Activated B cell treated with CpG ODN at 0.5 μM for 24 hours (primary cell): ENCODE data around the gene ARHGAP12. TPM values are rescaled to one million over a fixed set of nuclear protein-coding genes. Genes with fewer than 3 reads are reported as not detected.

Experiments used
- ATAC-seq: fragments of 200-7000 bp; cut with Tn5 transposase; one replicate; pipeline ENCODE4 v1.10.0; 2021; ENCODE audit warnings: low read depth, mild to moderate bottlenecking, moderate library complexity
- CTCF ChIA-PET: fragments of 350-600 bp; sonication (Branson Sonifier 250); formaldehyde crosslinking; loops from one replicate; lab custom pipeline; 2021; ENCODE audit warnings: antibody characterized with exemption; lab: Charles Lee
- POLR2A ChIA-PET: fragments of 350-600 bp; sonication (Branson Sonifier 250); formaldehyde crosslinking; loops from one replicate; lab custom pipeline; 2021; ENCODE audit warnings: antibody characterized with exemption; lab: Charles Lee
- DNase-seq: peaks from one replicate; pipeline ENCODE4 v3.0.0; 2022
- H3K27ac Mint-ChIP-seq: one replicate; pipeline ENCODE4 v1.8.0; 2020; ENCODE audit warnings: mixed read lengths
- H3K27me3 Mint-ChIP-seq: one replicate; pipeline ENCODE4 v1.8.0; 2021; ENCODE audit warnings: mixed read lengths
- H3K36me3 Mint-ChIP-seq: one replicate; pipeline ENCODE4 v1.8.0; 2021; ENCODE audit warnings: low read depth, mixed read lengths
- H3K4me1 Mint-ChIP-seq: one replicate; pipeline ENCODE4 v1.8.0; 2021; ENCODE audit warnings: mixed read lengths
- H3K4me3 Mint-ChIP-seq: one replicate; pipeline ENCODE4 v1.8.0; 2020; ENCODE audit warnings: mild to moderate bottlenecking, mixed read lengths
- H3K9me3 Mint-ChIP-seq: one replicate; pipeline ENCODE4 v1.8.0; 2020; ENCODE audit warnings: mixed read lengths
- CTCF ChIP-seq: fragments of 200-600 bp; IDR thresholded peaks from one replicate; pipeline ENCODE4 v1.8.0; 2022; ENCODE audit warnings: antibody characterized with exemption, mild to moderate bottlenecking
- intact Hi-C: fragments of 100-400 bp; cut with micrococcal nuclease; formaldehyde crosslinking; loops from one replicate; pipeline ENCODE4 v1.15.1; 2024
- total RNA-seq: library from RNA; stranded (reverse); gene quantifications from 2 replicates; pipeline ENCODE4 v1.2.3, GENCODE V29; 2022

Gene ARHGAP12
- total RNA-seq, 1 donor from 2014 or later, result 23.2 TPM

GRCh38 chr10:31936933-31937332 lies 8.3 kb upstream of the ARHGAP12 start:
- TF ChIP-seq CTCF, result no peak
- Mint-ChIP-seq H3K9me3 (no peaks in the 10 kb centered on the region), H3K4me1 (peaks cover 4% of the 10 kb centered on the region), H3K4me3 (no peak overlapping the region), H3K27ac (no peak overlapping the region), H3K27me3 (no peaks in the 10 kb centered on the region), H3K36me3 (no peaks in the 10 kb centered on the region)
- ChIA-PET POLR2A (no interaction called here), CTCF (interaction anchor here (0.6 to 0.9 kb wide), 2 partner anchors 16 to 61 kb away, joined by 3 to 4 read pairs; no protein-coding TSS in a partner anchor)
- intact Hi-C loops, result no loop called here
- no peak for ATAC-seq
- DNase-seq, result no peak

- no peak for DNase-seq
Observed at GRCh38 chr10:31936086-31936485, 7.5 kb upstream of the ARHGAP12 start.

GRCh38 chr10:31935678-31936077 lies 7.0 kb upstream of the ARHGAP12 start:
- POLR2A ChIA-PET, result no interaction called here
- DNase-seq (no peak), ATAC-seq (no peak)
- no peak overlapping the region for H3K4me3 Mint-ChIP-seq
- no peak for TF ChIP-seq CTCF
- CTCF ChIA-PET, result no interaction called here
- intact Hi-C loops, result no loop called here
- no peaks in the 10 kb centered on the region for H3K36me3 Mint-ChIP-seq
- H3K9me3 Mint-ChIP-seq, result no peaks in the 10 kb centered on the region
- H3K27ac Mint-ChIP-seq, result no peak overlapping the region
- H3K27me3 Mint-ChIP-seq, result no peaks in the 10 kb centered on the region
- H3K4me1 Mint-ChIP-seq, result peaks cover 4% of the 10 kb centered on the region

More at GRCh38 chr10:31936086-31936485, 7.5 kb upstream of the ARHGAP12 start:
- Mint-ChIP-seq H3K27ac (no peak overlapping the region), H3K4me3 (no peak overlapping the region), H3K36me3 (no peaks in the 10 kb centered on the region), H3K27me3 (no peaks in the 10 kb centered on the region), H3K9me3 (no peaks in the 10 kb centered on the region), H3K4me1 (peaks cover 4% of the 10 kb centered on the region)
- no peak for ATAC-seq
- POLR2A ChIA-PET, result no interaction called here
- no peak for TF ChIP-seq CTCF
- CTCF ChIA-PET, result interaction anchor here (0.6 to 0.9 kb wide), 2 partner anchors 16 to 62 kb away, joined by 3 to 4 read pairs; no protein-coding TSS in a partner anchor
- intact Hi-C loops, result no loop called here

- POLR2A ChIA-PET, result interaction anchor here (0.8 kb wide), 1 partner anchor 73 kb away, joined by 3 read pairs; no protein-coding TSS in a partner anchor
- H3K9me3 Mint-ChIP-seq, result no peaks in the 10 kb centered on the region
- H3K27me3 Mint-ChIP-seq, result no peaks in the 10 kb centered on the region
- H3K27ac Mint-ChIP-seq, result no peak overlapping the region
- DNase-seq (no peak), ATAC-seq (no peak)
- H3K36me3 Mint-ChIP-seq, result peaks cover 5% of the 10 kb centered on the region
- CTCF ChIA-PET, result interaction anchor here (1.2 kb wide), 1 partner anchor 71 kb away, joined by 3 read pairs; no protein-coding TSS in a partner anchor
- TF ChIP-seq CTCF, result no peak
- intact Hi-C loops, result no loop called here
- H3K4me1 Mint-ChIP-seq, result peaks cover 12% of the 10 kb centered on the region
- no peak overlapping the region for H3K4me3 Mint-ChIP-seq
Observed at GRCh38 chr10:31932838-31933237, 4.2 kb upstream of the ARHGAP12 start.

- Mint-ChIP-seq H3K4me1 (peaks cover 30% of the 10 kb centered on the region), H3K36me3 (peaks cover 5% of the 10 kb centered on the region), H3K9me3 (no peaks in the 10 kb centered on the region), H3K27me3 (no peaks in the 10 kb centered on the region), H3K27ac (no peak overlapping the region), H3K4me3 (no peak overlapping the region)
- CTCF ChIA-PET, result no interaction called here
- intact Hi-C loops, result loop anchor here (1.0 kb wide), 1 partner anchor 9 kb away; no protein-coding TSS in a partner anchor
- no peak for TF ChIP-seq CTCF
- DNase-seq (no peak), ATAC-seq (no peak)
- POLR2A ChIA-PET, result no interaction called here
Observed at GRCh38 chr10:31930856-31931255, 2.2 kb upstream of the ARHGAP12 start.
